Measurements from ENCODE around the gene TPCN1.

The TPCN1 gene

GRCh38 chr12:113261847-113262470, 40.7 kb downstream of the TPCN1 start:
- no peak for DNase-seq

- no peak for DNase-seq
These were observed 41.4 kb downstream of the TPCN1 start for GRCh38 chr12:113262710-113263109.

- no peak for DNase-seq
These were observed 42.2 kb downstream of the TPCN1 start for GRCh38 chr12:113263431-113263963.

GRCh38 chr12:113266106-113266895, 45.0 kb downstream of the TPCN1 start:
- no peak for DNase-seq

- DNase-seq: no peak
These were observed 46.4 kb downstream of the TPCN1 start for GRCh38 chr12:113267621-113268020.

- DNase-seq: no peak
These were observed 46.9 kb downstream of the TPCN1 start for GRCh38 chr12:113268136-113268535.

- DNase-seq: no peak
These were observed 47.4 kb downstream of the TPCN1 start for GRCh38 chr12:113268621-113269020.

GRCh38 chr12:113269257-113269943, 48.1 kb downstream of the TPCN1 start:
- DNase-seq: no peak

- DNase-seq: no peak
These were observed 49.4 kb downstream of the TPCN1 start for GRCh38 chr12:113270709-113271009.

GRCh38 chr12:113271466-113271852, 50.2 kb downstream of the TPCN1 start:
- DNase-seq: no peak

GRCh38 chr12:113271853-113272561, 50.7 kb downstream of the TPCN1 start:
- no peak for DNase-seq

GRCh38 chr12:113273053-113273725, 51.9 kb downstream of the TPCN1 start:
- DNase-seq: no peak

GRCh38 chr12:113274848-113275247, 53.6 kb downstream of the TPCN1 start:
- DNase-seq: no peak

- DNase-seq: no peak
These were observed 55.0 kb downstream of the TPCN1 start for GRCh38 chr12:113276306-113276705.

GRCh38 chr12:113276946-113277500, 55.8 kb downstream of the TPCN1 start:
- DNase-seq: no peak

GRCh38 chr12:113277511-113277910, 56.2 kb downstream of the TPCN1 start:
- DNase-seq: no peak

GRCh38 chr12:113278141-113278540, 56.9 kb downstream of the TPCN1 start:
- DNase-seq: no peak

GRCh38 chr12:113278633-113279032, 57.4 kb downstream of the TPCN1 start:
- no peak for DNase-seq

- DNase-seq: no peak
These were observed 63.5 kb downstream of the TPCN1 start for GRCh38 chr12:113284751-113285150.

- no peak for DNase-seq
These were observed 64.7 kb downstream of the TPCN1 start for GRCh38 chr12:113285679-113286610.

- no peak for DNase-seq
These were observed 65.4 kb downstream of the TPCN1 start for GRCh38 chr12:113286712-113287111.
